ENCODE measurements around the gene TFPI. TPM values are rescaled to one million over a fixed set of nuclear protein-coding genes. Genes with fewer than 3 reads are reported as not detected.
"Not testable (repeated sequence)": the region's sequence is repeated elsewhere in the genome, so short reads cannot be mapped to it uniquely, and the experiment has no call there.

TFPI gene
- total and polyA plus RNA-seq, 9 donors = 23.3 to 98.0 (median 48.8) TPM

GRCh38 chr2:187541086-187542085 is 12.8 kb downstream of the TFPI start:
- DNase-seq = no peak
- WGBS, 3 donors = 61 to 67% (median 63%) methylated on average over 7 of the region's 7 CpGs
- no peaks in the 10 kb centered on the region for H3K36me3 ChIP-seq
- no peaks in the 10 kb centered on the region for H3K27me3 ChIP-seq
- no peak for TF ChIP-seq POLR2A (IDR thresholded peaks at IDR 0.05)
- no peak for TF ChIP-seq EP300 (IDR thresholded peaks at IDR 0.05)
- no peak for TF ChIP-seq CTCF (IDR thresholded peaks at IDR 0.05)
- H3K27ac ChIP-seq = no peak overlapping the region
- intact Hi-C loops (cut with DNase I) = no loop called here
- H3K9me3 ChIP-seq = no peaks in the 10 kb centered on the region
- H3K4me1 ChIP-seq (ENCODE audit: insufficient read depth) = no peaks in the 10 kb centered on the region
- no peak overlapping the region for H3K4me3 ChIP-seq

- DNase-seq; H3K4me3 ChIP-seq; H3K9me3 ChIP-seq; H3K36me3 ChIP-seq; H3K27ac ChIP-seq; H3K27me3 ChIP-seq; intact Hi-C loops (cut with DNase I); H3K4me1 ChIP-seq (ENCODE audit: insufficient read depth): not testable (repeated sequence)
- 92 to 100% (median 95%) methylated on average over 2 of the region's 2 CpGs for WGBS, 3 donors
Observed at GRCh38 chr2:187538222-187538621, 16.0 kb downstream of the TFPI start.

GRCh38 chr2:187535381-187535780 is 18.9 kb downstream of the TFPI start:
- DNase-seq; H3K9me3 ChIP-seq; H3K4me3 ChIP-seq; H3K27ac ChIP-seq; H3K4me1 ChIP-seq (ENCODE audit: insufficient read depth); H3K36me3 ChIP-seq; intact Hi-C loops (cut with DNase I); H3K27me3 ChIP-seq: not testable (repeated sequence)
- 93 to 98% (median 94%) methylated on average over 1 of the region's 1 CpG for WGBS, 3 donors

GRCh38 chr2:187532333-187533120 is 21.7 kb downstream of the TFPI start:
- H3K4me3 ChIP-seq = no peak overlapping the region
- no peaks in the 10 kb centered on the region for H3K9me3 ChIP-seq
- no peaks in the 10 kb centered on the region for H3K27me3 ChIP-seq
- H3K4me1 ChIP-seq (ENCODE audit: insufficient read depth) = no peaks in the 10 kb centered on the region
- intact Hi-C loops (cut with DNase I) = loop anchor here in 1 of 4 donors (5.0 kb wide), 1 partner anchor 40 kb away; no protein-coding TSS in a partner anchor
- DNase-seq = no peak
- 93 to 94% (median 94%) methylated on average over 14 of the region's 14 CpGs for WGBS, 3 donors
- TF ChIP-seq POLR2A (IDR thresholded peaks at IDR 0.05) (no peak), CTCF (IDR thresholded peaks at IDR 0.05) (no peak), EP300 (IDR thresholded peaks at IDR 0.05) (no peak)
- no peak overlapping the region for H3K27ac ChIP-seq
- no peaks in the 10 kb centered on the region for H3K36me3 ChIP-seq

- WGBS, 3 donors = 94 to 96% (median 95%) methylated on average over 7 of the region's 7 CpGs
- TF ChIP-seq EP300 (IDR thresholded peaks at IDR 0.05) = no peak
- TF ChIP-seq POLR2A (IDR thresholded peaks at IDR 0.05) = no peak
- no peak for TF ChIP-seq CTCF (IDR thresholded peaks at IDR 0.05)
- no peaks in the 10 kb centered on the region for H3K36me3 ChIP-seq
- intact Hi-C loops (cut with DNase I) = loop anchor here in 1 of 4 donors (5.0 kb wide), 1 partner anchor 42 kb away; no protein-coding TSS in a partner anchor
- H3K4me3 ChIP-seq = no peak overlapping the region
- no peak overlapping the region for H3K27ac ChIP-seq
- no peaks in the 10 kb centered on the region for H3K4me1 ChIP-seq (ENCODE audit: insufficient read depth)
- DNase-seq = no peak
- H3K27me3 ChIP-seq = no peaks in the 10 kb centered on the region
- H3K9me3 ChIP-seq = no peaks in the 10 kb centered on the region
Observed at GRCh38 chr2:187529977-187530721, 24.1 kb downstream of the TFPI start.
